Dermis blood vessel endothelial cell (primary cell): Measurements from ENCODE around the gene CLDN2. TPM values are rescaled to one million over a fixed set of nuclear protein-coding genes. Genes with fewer than 3 reads are reported as not detected.

Experiments used
- DNase-seq: peaks from one replicate; pipeline ENCODE4 v3.0.0; 2010
- total RNA-seq: library from RNA; depleted of rRNA; stranded (reverse); fragments of >200 nt; gene quantifications from 2 replicates; pipeline ENCODE4 v1.2.3, GENCODE V29; 2014

Gene CLDN2
- total RNA-seq, 1 donor from 2014 or later, result 0.17 TPM

GRCh38 chrX:106927023-106927422 lies 6.8 kb downstream of the CLDN2 start:
- no peak for DNase-seq

DNA sequence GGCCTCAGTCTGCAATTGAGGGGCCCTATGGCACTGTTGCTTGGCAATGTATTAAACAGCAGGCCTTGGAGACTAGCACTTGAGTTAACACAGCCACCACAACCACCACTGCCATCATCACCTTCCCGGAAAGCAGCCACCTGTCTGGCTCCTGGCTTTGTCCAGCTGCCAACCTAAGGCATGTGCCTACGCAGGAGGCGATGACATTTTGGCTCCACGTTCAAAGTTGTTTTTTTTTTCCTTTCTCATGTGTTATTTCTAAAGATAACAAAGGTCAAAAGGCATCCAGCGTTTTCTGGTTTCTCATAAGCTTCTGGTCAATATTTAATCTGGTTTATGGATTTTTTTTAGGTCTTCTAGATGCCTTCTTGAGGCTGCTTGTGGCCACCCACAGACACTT lies 7.5 kb downstream of the CLDN2 start:
- DNase-seq, result no peak

GRCh38 chrX:106928227-106928626 lies 8.0 kb downstream of the CLDN2 start:
- DNase-seq, result no peak

- no peak for DNase-seq
These were observed 11.8 kb downstream of the CLDN2 start for GRCh38 chrX:106931831-106932491.

- peak; percentile 13 for DNase-seq
These were observed 12.3 kb downstream of the CLDN2 start for GRCh38 chrX:106932492-106932923.

- no peak for DNase-seq
These were observed 12.8 kb downstream of the CLDN2 start for GRCh38 chrX:106932960-106933537.

- DNase-seq, result peak; percentile 26
These were observed 13.3 kb downstream of the CLDN2 start for GRCh38 chrX:106933538-106933961.

DNA sequence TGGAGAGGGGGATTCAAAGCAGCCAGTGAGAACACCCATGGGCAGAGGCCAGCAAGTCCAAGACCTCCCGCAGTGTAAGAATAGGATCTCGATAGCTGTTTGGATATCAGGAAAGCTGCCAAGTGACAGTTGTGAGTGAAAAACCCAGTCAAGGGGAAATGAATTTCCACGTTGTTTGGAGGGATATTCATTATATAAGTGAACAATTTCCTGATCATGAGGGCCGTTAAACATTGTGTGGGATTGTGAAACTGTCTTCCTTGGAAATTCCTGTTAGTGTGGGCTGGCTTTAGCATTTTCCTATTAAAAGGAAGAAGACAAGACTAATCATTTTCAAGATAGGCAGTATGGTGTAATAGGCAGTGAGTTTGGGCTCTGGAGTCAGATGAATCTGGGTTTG lies 15.0 kb downstream of the CLDN2 start:
- peak; percentile 33 for DNase-seq

GRCh38 chrX:106936246-106936645 lies 16.0 kb downstream of the CLDN2 start:
- no peak for DNase-seq

- no peak for DNase-seq
These were observed 19.4 kb downstream of the CLDN2 start for GRCh38 chrX:106939566-106939965.

DNA sequence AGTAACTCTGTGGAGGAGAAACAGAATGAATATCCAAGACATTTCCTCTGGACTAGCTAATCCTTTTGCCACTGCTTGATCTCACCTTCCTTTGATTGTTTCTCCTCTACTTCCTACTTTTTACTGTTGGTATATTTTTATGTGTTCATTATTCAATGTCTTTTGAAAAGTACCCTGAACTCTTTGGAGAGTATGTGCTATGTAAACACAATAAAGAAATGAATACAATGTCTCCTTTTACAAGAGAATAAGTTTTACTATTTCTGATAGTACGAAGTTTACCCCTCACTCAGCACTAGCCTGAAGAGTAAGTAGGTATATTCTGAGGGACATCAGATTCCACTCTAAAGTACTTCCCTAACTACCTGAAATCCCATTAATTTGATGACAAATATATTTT lies 19.9 kb downstream of the CLDN2 start:
- DNase-seq, result no peak

DNA sequence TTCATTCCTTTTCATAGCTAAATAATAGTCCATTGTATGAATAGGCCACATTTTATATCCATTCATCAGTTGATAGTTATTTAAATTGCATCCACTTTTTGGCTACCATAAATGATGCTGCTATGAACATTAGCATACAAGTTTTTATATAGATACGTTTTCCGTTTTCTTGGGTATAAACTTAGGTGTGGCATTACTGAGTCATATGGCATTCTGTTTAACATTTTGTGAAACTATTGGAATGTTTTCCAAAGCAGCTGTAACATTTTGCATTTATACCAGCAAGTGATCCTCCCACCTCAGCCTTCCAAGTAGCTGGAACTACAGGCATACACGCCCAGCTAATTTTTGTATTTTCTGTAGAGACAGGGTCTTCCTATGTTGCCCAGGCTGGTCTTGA lies 26.3 kb downstream of the CLDN2 start:
- DNase-seq, result no peak

DNA sequence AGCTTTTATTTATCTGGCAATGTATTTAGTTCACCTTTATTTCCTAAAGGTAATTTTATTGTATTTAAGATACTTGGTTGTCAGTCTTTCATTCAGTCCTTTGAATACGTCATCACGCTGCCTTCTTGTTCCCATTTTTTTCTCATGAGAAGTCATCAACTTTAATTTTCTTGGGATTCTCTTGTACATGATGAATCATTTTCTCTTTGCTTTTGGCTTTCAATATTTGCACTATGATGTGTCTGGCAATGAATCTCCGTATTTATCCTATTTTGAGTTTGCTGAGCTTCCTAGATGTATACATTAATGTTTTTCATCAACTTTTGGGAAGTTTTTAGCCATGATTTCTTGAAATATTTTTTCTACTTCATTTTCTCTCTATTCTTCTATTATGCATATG lies 28.4 kb downstream of the CLDN2 start:
- DNase-seq, result no peak

GRCh38 chrX:106949366-106949765 lies 29.2 kb downstream of the CLDN2 start:
- DNase-seq, result no peak

DNA sequence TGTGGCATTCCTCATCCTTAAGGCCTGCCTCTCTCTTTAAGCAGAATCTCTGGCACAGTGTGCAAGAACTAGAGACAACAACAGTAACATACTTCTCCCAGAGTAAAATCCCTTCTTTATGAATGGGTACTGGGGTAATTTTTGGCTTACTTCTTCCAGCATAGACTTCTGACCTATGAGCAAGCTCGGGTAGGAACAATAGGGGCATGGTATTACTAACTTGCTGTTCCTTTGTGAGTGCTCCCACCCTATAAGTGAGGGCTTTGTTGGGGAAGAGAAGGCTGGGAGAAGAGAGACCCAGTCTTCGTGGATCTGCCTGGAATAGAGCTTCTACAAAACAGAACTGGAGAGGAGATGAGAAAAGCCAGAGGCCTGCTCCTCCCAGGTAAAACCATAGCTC lies 30.2 kb downstream of the CLDN2 start:
- DNase-seq, result no peak

DNA sequence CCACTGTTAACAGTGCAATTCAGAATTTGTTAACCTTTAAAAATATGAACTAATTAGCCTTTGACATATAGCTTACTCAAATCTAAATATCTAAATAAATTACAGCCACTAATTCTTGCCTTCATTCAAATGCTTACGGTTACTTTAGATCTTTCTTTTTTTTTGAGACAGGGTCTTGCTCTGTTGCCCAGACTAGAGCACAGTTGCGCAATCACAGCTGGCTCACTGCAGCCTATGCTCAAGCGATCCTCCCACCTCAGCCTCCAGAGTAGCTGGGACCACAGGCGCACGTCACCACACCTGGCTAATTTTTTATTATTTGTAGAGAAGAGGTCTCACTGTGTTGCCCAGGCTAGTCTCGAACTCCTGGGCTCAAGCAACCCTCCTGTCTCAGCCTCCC lies 31.0 kb downstream of the CLDN2 start:
- DNase-seq, result no peak

DNA sequence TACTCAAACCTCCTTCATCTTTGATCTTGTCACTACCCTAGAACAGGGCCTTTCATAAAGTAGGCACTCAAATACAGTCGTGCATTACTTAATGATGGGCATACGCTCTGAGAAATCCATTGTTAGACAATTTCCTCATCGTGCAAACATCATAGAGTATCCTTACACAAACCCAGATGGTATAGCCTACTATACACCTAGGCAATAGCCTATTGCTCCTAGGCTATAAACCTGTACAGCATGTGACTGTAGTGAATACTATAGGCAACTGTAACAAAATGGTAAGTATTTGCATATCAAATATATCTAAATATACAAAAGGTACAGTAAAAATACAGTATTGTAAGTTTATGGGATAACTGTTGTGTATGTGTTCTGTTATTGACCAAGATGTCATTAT lies 31.9 kb downstream of the CLDN2 start:
- no peak for DNase-seq

GRCh38 chrX:106952538-106952937 lies 32.3 kb downstream of the CLDN2 start:
- DNase-seq, result no peak

DNA sequence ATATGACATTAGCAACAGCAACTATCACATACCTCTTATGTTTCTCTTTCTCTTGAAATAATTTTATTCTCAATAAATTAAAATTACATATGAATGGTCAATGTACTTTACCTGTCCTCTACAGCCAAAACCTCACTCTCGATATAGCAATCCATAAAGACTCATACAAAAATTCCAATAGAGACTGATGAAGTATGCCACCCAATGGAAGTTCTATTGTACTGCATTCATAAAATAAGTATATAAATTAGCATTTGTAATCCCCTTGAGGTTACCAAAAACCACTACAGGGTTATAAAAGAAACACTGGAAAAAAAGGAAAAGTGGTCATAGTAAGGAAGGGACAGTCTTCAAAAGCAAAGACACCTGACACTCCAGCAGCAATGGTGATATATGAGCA lies 32.8 kb downstream of the CLDN2 start:
- DNase-seq, result peak; percentile 45

DNA sequence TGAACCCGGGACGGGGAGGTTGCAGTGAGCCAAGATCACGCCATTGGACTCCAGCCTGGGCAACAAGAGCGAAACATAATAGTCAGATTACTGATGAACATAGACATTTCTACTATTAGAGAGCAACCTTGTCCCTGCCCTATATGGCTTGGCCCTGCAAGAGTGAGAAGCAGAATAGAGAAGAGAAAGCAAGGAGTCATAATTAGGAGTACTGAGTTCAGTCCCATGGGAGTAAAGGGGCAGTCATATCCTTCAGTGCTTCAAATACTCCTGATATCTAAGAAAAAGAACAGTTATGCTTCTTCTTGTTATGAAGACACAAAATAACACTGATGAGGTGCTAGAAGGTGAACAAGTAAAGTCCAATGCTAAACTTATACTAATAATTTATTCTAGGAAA lies 33.8 kb downstream of the CLDN2 start:
- DNase-seq, result no peak

DNA sequence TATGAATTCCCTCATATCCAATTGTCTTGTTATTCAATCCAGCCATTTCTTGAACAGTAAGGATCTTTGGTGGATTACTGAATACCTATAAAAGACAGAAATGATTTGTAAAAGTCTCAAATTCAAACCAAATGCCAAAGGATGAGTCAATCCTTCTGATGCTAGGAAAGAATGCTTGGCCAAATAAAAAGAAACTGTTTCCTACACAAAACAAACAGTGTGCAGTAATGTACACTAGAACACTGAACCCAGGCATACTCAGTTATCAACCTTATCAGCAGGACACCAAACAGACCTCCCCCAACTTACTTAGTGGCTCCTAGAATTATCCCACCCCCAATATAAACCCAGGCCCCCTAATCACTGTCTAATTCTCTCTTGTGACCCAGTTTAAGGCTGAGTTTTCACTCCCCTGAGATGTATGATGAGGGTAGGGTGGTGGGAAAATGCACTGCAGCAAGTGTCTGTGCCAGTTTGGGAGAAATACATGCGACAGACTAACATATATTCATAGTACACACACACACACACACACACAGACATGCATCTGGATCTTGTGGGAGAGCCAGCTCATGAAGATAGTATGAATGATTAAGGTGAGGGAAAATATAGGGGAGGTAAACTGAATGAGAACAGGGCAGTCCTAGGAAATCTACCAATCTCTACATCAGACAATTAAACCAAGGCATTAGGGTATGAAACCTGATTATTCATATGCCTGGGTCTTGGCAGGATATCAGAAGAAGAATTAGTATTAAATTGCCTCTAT lies 35.0 kb downstream of the CLDN2 start:
- no peak for DNase-seq

GRCh38 chrX:106957856-106958255 lies 37.7 kb downstream of the CLDN2 start:
- DNase-seq, result no peak

DNA sequence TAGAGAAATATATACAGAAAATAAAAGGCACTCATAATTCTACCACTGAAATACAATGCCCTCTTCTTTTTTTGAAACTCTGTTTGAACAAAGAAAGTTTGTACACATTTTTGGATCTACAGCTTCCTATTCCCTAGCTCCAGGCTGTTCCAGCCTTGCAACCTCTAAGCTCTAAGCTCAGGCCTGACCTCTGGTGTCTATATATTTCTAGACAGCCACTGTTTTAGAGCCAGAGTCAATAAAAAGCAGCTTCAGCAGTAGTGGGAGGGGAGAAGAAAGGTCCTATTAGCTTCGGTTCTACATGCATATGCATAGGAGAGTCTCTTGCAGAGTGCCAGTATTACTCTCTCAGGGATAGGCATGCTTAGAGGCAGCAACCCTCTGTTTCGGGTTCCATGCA lies 39.7 kb downstream of the CLDN2 start:
- peak; percentile 45 for DNase-seq

DNA sequence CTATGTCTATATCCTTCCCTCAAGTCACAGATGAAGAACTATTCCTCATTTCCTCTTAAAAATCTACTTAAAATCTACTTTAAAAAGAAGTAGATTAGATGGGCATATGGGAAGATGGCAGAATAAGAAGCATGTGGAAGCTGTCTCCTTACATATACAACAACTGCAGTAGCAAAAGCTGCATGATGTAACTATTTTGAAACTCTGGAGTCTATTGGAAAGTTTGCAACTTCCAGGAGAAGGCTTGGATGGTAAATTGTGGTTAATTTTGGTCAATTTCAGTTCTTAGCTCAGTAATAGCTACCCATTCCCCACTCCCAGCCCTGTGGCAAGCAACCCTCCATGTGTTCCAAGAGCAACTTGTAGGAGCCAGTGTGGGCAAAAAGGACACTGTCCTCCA lies 42.9 kb downstream of the CLDN2 start:
- no peak for DNase-seq
